Measurements from ENCODE around the gene DUOX2.
A peak's percentile ranks its signal among the peaks of the same experiment; 100 is the strongest.
"Not testable (repeated sequence)": the region's sequence is repeated elsewhere in the genome, so short reads cannot be mapped to it uniquely, and the experiment has no call there.

Gene DUOX2

GRCh38 chr15:45120081-45120972, 6.4 kb upstream of the DUOX2 start:
- no peak for DNase-seq (ENCODE audit: low read depth in 2 of 3, low spot score in 2 of 3)

GRCh38 chr15:45118996-45119395, 5.0 kb upstream of the DUOX2 start:
- DNase-seq (ENCODE audit: low read depth in 2 of 3, low spot score in 2 of 3) = no peak

GRCh38 chr15:45118131-45118588, 4.2 kb upstream of the DUOX2 start:
- peak; percentile 49 to 62 (median 58) for DNase-seq (ENCODE audit: low read depth in 2 of 3, low spot score in 2 of 3)

GRCh38 chr15:45117308-45118130, 3.5 kb upstream of the DUOX2 start:
- no peak for DNase-seq (ENCODE audit: low read depth in 2 of 3, low spot score in 2 of 3)

DNA sequence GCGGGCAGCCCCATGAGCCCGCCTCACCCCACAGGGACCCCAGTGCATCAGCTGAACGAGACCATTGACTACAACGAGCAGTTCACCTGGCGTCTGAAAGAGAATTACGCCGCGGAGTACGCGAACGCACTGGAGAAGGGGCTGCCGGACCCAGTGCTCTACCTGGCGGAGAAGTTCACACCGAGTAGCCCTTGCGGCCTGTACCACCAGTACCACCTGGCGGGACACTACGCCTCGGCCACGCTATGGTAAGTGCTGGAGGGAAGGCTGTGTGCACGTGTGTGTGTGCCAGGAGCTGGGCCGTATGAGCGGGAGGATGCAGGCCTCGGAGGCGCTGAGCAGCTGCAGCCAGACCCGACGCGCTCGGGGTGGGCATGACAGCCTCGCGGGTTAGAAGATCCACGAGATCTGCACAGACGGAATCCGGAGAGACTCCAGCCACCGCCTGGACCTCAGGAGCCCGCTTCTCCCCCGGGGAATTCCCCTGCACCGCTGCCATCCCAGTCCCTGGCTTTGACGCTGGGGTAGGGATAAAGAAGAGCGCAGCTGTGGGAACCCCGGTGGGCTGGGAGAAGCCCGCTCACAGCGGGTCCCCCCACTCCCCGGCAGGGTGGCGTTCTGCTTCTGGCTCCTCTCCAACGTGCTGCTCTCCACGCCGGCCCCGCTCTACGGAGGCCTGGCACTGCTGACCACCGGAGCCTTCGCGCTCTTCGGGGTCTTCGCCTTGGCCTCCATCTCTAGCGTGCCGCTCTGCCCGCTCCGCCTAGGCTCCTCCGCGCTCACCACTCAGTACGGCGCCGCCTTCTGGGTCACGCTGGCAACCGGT, 2.7 kb upstream of the DUOX2 start:
- DNase-seq (ENCODE audit: low read depth in 2 of 3, low spot score in 2 of 3) = no peak

DNA sequence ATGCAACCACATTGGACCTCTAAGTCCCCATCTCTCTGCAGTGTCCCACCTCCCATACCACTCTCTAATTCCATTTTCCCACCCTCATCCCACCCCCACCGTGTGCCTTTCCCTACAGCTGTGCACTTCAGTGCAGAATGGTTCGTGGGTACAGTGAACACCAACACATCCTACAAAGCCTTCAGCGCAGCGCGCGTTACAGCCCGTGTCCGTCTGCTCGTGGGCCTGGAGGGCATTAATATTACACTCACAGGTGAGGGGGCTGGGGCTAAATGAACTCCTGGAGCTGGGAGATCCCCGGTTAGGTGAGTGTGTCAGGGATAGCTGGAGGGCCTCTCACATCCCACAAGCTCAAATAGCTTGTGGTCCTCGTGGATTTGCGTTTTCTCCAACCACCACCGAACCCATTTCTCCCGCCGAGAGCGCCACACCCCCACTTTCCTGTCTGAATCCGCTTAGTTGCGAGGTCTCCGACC, 2.1 kb upstream of the DUOX2 start:
- DNase-seq (ENCODE audit: low read depth in 2 of 3, low spot score in 2 of 3) = no peak

GRCh38 chr15:45115312-45115820, 1.4 kb upstream of the DUOX2 start:
- no peak for DNase-seq (ENCODE audit: low read depth in 2 of 3, low spot score in 2 of 3)

DNA sequence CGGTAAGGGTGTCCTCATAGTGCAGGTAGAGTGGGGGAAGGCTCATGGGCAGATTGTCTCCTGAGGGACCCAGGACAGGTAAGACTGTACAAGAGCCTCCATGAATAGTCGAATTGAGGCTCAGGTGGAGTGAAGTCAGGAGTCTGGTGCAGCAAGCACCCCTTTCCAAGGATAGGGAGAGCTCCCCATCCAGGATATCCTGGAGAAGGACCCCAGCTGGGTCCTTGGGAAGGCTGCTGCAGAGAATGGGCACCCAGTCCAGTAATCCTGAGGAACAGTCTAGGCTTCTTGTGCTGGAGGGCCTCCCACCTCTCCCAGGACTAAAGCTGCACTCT, 746 bp upstream of the DUOX2 start:
- DNase-seq (ENCODE audit: low read depth in 2 of 3, low spot score in 2 of 3) = no peak

- no peak for DNase-seq (ENCODE audit: low read depth in 2 of 3, low spot score in 2 of 3)
Measured at GRCh38 chr15:45113380-45113990, 487 bp downstream of the DUOX2 start.

- DNase-seq (ENCODE audit: low read depth in 2 of 3, low spot score in 2 of 3) = no peak
Measured at GRCh38 chr15:45112591-45113379, 1.2 kb downstream of the DUOX2 start.

DNA sequence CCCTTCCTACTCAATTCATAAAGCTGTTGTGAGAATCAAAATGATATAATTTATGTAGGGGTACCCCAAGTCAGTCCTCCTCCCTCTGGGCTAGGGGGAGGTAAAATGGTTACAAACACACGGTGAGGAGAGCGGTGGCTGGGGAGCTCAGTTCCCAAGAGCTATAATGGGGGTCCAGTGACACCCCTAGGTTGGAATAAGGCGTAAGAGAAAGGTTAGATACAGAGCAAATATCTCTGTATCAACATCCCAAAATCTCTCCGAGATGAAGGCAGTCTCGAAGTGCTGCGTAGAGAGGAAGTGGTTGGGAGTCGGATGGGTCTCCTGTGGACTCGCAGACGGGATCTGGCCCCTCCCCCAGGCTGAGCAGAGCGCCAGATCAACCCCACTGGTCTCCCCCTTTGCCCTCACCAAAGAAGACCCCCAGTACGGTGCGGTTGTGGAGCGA, 1.8 kb downstream of the DUOX2 start:
- DNase-seq (ENCODE audit: low read depth in 2 of 3, low spot score in 2 of 3) = no peak

GRCh38 chr15:45111390-45112142, 2.4 kb downstream of the DUOX2 start:
- no peak for DNase-seq (ENCODE audit: low read depth in 2 of 3, low spot score in 2 of 3)

GRCh38 chr15:45110256-45110820, 3.6 kb downstream of the DUOX2 start:
- no peak for DNase-seq (ENCODE audit: low read depth in 2 of 3, low spot score in 2 of 3)

DNA sequence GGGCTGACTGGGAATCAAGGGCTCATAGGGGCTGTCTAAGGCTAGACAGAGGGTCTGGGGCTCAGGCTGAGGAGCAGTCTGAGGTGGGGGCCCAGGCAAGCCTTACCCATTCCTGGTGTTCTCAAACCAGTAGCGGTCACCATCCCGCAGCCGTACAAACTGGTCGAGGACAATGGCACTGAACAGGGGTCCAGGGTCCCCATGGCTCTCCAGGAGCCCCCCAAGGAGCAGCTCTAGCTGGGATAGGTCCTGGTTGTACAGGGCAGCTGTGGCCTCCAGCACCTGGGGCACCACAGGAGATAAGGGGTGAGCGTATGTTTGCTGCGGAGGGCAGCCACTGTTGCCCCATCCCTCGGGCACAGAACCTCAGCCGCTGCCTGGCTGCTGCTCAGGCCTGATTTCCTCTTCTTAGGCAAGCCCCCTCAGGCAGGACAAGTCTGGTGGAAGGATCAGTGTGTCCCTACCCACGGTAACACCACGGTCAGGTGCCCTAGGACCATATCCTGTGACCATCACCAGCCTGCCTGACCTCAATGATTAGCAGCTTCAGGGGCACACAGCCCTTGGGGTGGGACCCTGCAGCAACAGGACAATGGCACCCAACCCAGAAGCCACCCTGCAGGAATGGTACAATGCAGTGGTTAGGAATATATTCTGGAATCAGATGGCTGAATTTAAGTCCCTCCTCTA, 5.9 kb downstream of the DUOX2 start:
- no peak for DNase-seq (ENCODE audit: low read depth in 2 of 3, low spot score in 2 of 3)

- DNase-seq (ENCODE audit: low read depth in 2 of 3, low spot score in 2 of 3) = no peak
Measured at GRCh38 chr15:45106002-45106790, 7.8 kb downstream of the DUOX2 start.

DNA sequence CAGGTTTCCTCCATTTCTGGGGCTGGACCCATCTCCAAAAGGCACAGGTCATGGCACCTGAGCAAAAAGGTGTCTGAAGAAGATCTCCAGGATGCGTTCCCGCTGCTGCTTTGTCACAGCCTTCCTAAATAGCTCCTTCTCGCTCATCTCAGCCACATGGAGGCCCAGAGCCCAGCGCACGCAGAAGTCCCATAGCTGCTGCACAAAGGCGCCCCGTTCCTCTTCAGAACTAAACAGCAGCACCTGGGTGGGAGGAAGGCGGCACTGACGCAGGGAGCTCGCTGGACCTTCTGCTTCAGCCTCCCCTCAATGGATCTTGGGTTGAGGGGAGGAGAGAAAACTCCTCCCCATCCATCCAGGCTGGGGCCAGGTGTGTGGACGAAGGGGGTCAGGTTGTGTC, 8.4 kb downstream of the DUOX2 start:
- no peak for DNase-seq (ENCODE audit: low read depth in 2 of 3, low spot score in 2 of 3)

- not testable (repeated sequence) for DNase-seq (ENCODE audit: low read depth in 2 of 3, low spot score in 2 of 3)
Measured at GRCh38 chr15:45104170-45104569, 9.8 kb downstream of the DUOX2 start.

Measured in activated CD8-positive, alpha-beta memory T cell treated with anti-CD3 and anti-CD28 coated beads for 48 hours (primary cell).